Measurements from ENCODE around the gene TMEM101.
"Not testable (repeated sequence)": the region's sequence is repeated elsewhere in the genome, so short reads cannot be mapped to it uniquely, and the experiment has no call there.

The TMEM101 gene

GRCh38 chr17:44014437-44015172 is at the start of gene TMEM101:
TSS of gene TMEM101 (minus strand) at chr17:44014963. CDS start at chr17:44014952, 11 bp downstream.
- peak; percentile 93 for DNase-seq

GRCh38 chr17:44063704-44064639 is 49.2 kb upstream of the TMEM101 start:
- no peak for DNase-seq

GRCh38 chr17:44062871-44063270 is 48.1 kb upstream of the TMEM101 start:
- DNase-seq, result no peak

GRCh38 chr17:44061446-44061845 is 46.7 kb upstream of the TMEM101 start:
- no peak for DNase-seq

- no peak for DNase-seq
Measured at GRCh38 chr17:44059101-44059892, 44.5 kb upstream of the TMEM101 start.

- DNase-seq, result no peak
Measured at GRCh38 chr17:44053125-44053872, 38.5 kb upstream of the TMEM101 start.

- no peak for DNase-seq
Measured at GRCh38 chr17:44049294-44050060, 34.7 kb upstream of the TMEM101 start.

GRCh38 chr17:44046893-44047292 is 32.1 kb upstream of the TMEM101 start:
- not testable (repeated sequence) for DNase-seq

- DNase-seq, result no peak
Measured at GRCh38 chr17:44045486-44045885, 30.7 kb upstream of the TMEM101 start.

- DNase-seq, result no peak
Measured at GRCh38 chr17:44044071-44044470, 29.3 kb upstream of the TMEM101 start.

- no peak for DNase-seq
Measured at GRCh38 chr17:44043272-44043696, 28.5 kb upstream of the TMEM101 start.

GRCh38 chr17:44039829-44040635 is 25.3 kb upstream of the TMEM101 start:
- DNase-seq, result no peak

GRCh38 chr17:44038604-44039011 is 23.8 kb upstream of the TMEM101 start:
- DNase-seq, result no peak

- no peak for DNase-seq
Measured at GRCh38 chr17:44037471-44037870, 22.7 kb upstream of the TMEM101 start.

GRCh38 chr17:44034688-44035087 is 19.9 kb upstream of the TMEM101 start:
- not testable (repeated sequence) for DNase-seq

- peak; percentile 10 for DNase-seq
Measured at GRCh38 chr17:44033861-44034408, 19.2 kb upstream of the TMEM101 start.

GRCh38 chr17:44030482-44030881 is 15.7 kb upstream of the TMEM101 start:
- no peak for DNase-seq

GRCh38 chr17:44029736-44030135 is 15.0 kb upstream of the TMEM101 start:
- no peak for DNase-seq

- no peak for DNase-seq
Measured at GRCh38 chr17:44024853-44025252, 10.1 kb upstream of the TMEM101 start.

- DNase-seq, result no peak
Measured at GRCh38 chr17:44024271-44024663, 9.5 kb upstream of the TMEM101 start.
